HL-60 (cell line): ENCODE measurements around the gene ITGA3.

ENCODE experiments used
- DNase-seq, 2 experiments: peaks; one replicate each; pipeline ENCODE4 v3.0.0-alpha.2; 2010 to 2020; ENCODE audit warnings: low read depth in 1 of 2, low spot score in 1 of 2
- H3K27ac ChIP-seq: fragments of 250-450 bp; sonication (Bioruptor Pico); replicated peaks from 2 replicates; pipeline ENCODE4 v1.5.1; 2020; ENCODE audit warnings: mild to moderate bottlenecking, moderate library complexity
- H3K27me3 ChIP-seq: fragments of 250-450 bp; sonication (Bioruptor Pico); 2 replicates; pipeline ENCODE4 v1.5.1; 2021; ENCODE audit warnings: mild to moderate bottlenecking, moderate library complexity; ENCODE audit not compliant: insufficient read depth, poor library complexity, severe bottlenecking
- H3K4me3 ChIP-seq: replicated peaks from 2 replicates; pipeline ENCODE4 v1.5.1; 2011; ENCODE audit warnings: mild to moderate bottlenecking, control low read depth, low read length; ENCODE audit not compliant: insufficient read depth
- GABPA ChIP-seq: IDR thresholded peaks from 2 replicates; pipeline ENCODE4 v1.6.1; 2012; ENCODE audit warnings: low read depth
- POLR2AphosphoS5 ChIP-seq: IDR thresholded peaks from 2 replicates; pipeline ENCODE4 v1.6.1; 2012; ENCODE audit warnings: low read depth
- SPI1 ChIP-seq: IDR thresholded peaks from 2 replicates; pipeline ENCODE4 v1.6.1; 2012; ENCODE audit warnings: low read depth, mild to moderate bottlenecking, borderline replicate concordance
- TF ChIP-seq, protein P1 (sequence below): IDR thresholded peaks from one replicate; pipeline ENCODE4 v1.5.1; 2011; ENCODE audit warnings: low read length, control low read depth, inconsistent platforms; ENCODE audit not compliant: insufficient read depth
- TF ChIP-seq, protein P2 (sequence below): IDR thresholded peaks from 2 replicates; pipeline ENCODE4 v1.6.1; 2012; ENCODE audit warnings: low read depth; ENCODE audit not compliant: insufficient replicate concordance

The ITGA3 gene

DNA sequence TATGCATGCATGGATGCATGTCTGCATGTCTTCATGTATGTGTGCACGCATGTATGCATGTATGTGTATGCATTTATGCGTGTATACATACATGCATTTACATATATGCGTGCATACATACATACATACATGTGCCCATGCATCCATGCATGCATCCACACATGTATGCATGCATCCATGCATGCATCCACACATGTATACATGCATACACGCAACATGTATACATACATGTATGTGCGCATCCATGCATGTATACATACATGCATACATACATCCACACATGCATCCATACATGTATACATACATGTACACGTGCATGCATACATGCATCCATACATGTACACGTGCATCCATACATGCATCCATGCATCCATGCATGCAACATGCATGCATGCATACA lies 31.1 kb upstream of the ITGA3 start:
- Histone ChIP-seq H3K27ac (no peak overlapping the region), H3K4me3 (no peak overlapping the region), H3K27me3 (peaks cover 14% of the 10 kb centered on the region)
- no peak for DNase-seq
- TF ChIP-seq, protein P1, sequence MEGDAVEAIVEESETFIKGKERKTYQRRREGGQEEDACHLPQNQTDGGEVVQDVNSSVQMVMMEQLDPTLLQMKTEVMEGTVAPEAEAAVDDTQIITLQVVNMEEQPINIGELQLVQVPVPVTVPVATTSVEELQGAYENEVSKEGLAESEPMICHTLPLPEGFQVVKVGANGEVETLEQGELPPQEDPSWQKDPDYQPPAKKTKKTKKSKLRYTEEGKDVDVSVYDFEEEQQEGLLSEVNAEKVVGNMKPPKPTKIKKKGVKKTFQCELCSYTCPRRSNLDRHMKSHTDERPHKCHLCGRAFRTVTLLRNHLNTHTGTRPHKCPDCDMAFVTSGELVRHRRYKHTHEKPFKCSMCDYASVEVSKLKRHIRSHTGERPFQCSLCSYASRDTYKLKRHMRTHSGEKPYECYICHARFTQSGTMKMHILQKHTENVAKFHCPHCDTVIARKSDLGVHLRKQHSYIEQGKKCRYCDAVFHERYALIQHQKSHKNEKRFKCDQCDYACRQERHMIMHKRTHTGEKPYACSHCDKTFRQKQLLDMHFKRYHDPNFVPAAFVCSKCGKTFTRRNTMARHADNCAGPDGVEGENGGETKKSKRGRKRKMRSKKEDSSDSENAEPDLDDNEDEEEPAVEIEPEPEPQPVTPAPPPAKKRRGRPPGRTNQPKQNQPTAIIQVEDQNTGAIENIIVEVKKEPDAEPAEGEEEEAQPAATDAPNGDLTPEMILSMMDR: no peak
- TF ChIP-seq POLR2AphosphoS5 (no peak), GABPA (no peak), SPI1 (no peak)
- TF ChIP-seq, protein P2, sequence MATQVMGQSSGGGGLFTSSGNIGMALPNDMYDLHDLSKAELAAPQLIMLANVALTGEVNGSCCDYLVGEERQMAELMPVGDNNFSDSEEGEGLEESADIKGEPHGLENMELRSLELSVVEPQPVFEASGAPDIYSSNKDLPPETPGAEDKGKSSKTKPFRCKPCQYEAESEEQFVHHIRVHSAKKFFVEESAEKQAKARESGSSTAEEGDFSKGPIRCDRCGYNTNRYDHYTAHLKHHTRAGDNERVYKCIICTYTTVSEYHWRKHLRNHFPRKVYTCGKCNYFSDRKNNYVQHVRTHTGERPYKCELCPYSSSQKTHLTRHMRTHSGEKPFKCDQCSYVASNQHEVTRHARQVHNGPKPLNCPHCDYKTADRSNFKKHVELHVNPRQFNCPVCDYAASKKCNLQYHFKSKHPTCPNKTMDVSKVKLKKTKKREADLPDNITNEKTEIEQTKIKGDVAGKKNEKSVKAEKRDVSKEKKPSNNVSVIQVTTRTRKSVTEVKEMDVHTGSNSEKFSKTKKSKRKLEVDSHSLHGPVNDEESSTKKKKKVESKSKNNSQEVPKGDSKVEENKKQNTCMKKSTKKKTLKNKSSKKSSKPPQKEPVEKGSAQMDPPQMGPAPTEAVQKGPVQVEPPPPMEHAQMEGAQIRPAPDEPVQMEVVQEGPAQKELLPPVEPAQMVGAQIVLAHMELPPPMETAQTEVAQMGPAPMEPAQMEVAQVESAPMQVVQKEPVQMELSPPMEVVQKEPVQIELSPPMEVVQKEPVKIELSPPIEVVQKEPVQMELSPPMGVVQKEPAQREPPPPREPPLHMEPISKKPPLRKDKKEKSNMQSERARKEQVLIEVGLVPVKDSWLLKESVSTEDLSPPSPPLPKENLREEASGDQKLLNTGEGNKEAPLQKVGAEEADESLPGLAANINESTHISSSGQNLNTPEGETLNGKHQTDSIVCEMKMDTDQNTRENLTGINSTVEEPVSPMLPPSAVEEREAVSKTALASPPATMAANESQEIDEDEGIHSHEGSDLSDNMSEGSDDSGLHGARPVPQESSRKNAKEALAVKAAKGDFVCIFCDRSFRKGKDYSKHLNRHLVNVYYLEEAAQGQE: no peak

DNA sequence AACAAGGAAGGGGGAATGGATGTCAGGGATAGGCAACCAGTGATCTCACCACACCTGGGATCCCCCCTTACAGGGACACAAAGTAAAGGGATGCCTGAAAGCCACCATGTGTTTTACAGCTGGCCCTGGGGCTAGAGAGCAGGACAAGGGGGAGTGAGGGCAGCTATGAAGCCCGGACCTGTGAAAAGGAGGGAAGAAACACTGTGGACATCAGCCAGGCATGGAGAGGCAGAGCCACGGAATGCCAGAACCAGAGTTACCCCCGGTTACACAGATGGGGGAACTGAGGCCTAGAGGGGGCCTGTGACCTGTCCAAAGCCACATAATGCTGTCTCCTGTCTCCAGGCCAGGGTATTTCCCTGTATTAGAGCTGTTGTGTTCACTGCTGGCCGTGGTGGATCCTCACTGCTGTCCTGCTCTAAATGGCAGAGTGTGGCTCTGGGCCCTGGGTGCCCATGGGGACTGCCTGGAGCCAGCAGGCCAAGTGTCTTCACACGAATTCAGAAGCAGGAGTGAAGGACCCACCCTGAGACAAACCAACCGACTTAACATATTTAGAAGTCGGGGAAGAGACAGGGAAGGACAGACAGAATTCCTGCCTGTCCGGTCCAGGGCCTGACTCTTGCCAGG lies 29.7 kb upstream of the ITGA3 start:
- Histone ChIP-seq H3K27ac (no peak overlapping the region), H3K27me3 (peaks cover 14% of the 10 kb centered on the region), H3K4me3 (no peak overlapping the region)
- no peak for DNase-seq
- TF ChIP-seq POLR2AphosphoS5 (no peak), SPI1 (no peak), GABPA (no peak)
- TF ChIP-seq, protein P2: no peak
- TF ChIP-seq, protein P1: no peak

- Histone ChIP-seq H3K27ac (no peak overlapping the region), H3K4me3 (no peak overlapping the region), H3K27me3 (peaks cover 14% of the 10 kb centered on the region)
- TF ChIP-seq, protein P2: no peak
- TF ChIP-seq POLR2AphosphoS5: no peak
- no peak for TF ChIP-seq GABPA
- no peak for TF ChIP-seq SPI1
- TF ChIP-seq, protein P1: peak; percentile 91
- DNase-seq: peak; percentile 10 to 54
These were observed 29.1 kb upstream of the ITGA3 start for GRCh38 chr17:50026837-50027171.
